Heart right ventricle (tissue), 16 donors: ENCODE measurements around the gene DHPS. TPM values are rescaled to one million over a fixed set of nuclear protein-coding genes. Genes with fewer than 3 reads are reported as not detected.
A peak's percentile ranks its signal among the peaks of the same experiment; 100 is the strongest.

Experiments
- ATAC-seq, 8 donors: fragments of 200-7000 bp; cut with Tn5 transposase; one replicate each; pipeline ENCODE4 v1.9.1; 2020; ENCODE audit warnings: mild to moderate bottlenecking in 8 of 8, moderate library complexity in 8 of 8, moderate number of reproducible peaks in 1 of 8
- DNase-seq, 2 donors: peaks; one replicate each; pipeline ENCODE4 v3.0.0-alpha.2; 2020
- H3K27ac ChIP-seq, 10 donors: fragments of 200-600 bp; sonication (generic) in 2 of 10; one replicate each; pipeline versions ENCODE4 v1.5.0 to v1.8.0; 2020 to 2022; ENCODE audit warnings: mild to moderate bottlenecking in 3 of 10
- H3K27me3 ChIP-seq, 7 donors: fragments of 200-600 bp; one replicate each; pipeline ENCODE4 v1.8.0; 2021 to 2022; ENCODE audit warnings: mild to moderate bottlenecking in 2 of 7
- H3K36me3 ChIP-seq, 9 donors: fragments of 200-600 bp; sonication (generic) in 1 of 9; one replicate each; pipeline versions ENCODE4 v1.5.0 to v1.8.0; 2020 to 2022; ENCODE audit warnings: mild to moderate bottlenecking in 2 of 9
- H3K4me1 ChIP-seq, 9 donors: fragments of 200-600 bp; sonication (generic) in 1 of 9; one replicate each; pipeline versions ENCODE4 v1.5.0 to v1.8.0; 2020 to 2022; ENCODE audit warnings: mild to moderate bottlenecking in 4 of 9
- H3K4me3 ChIP-seq, 10 donors: fragments of 200-600 bp; sonication (generic) in 2 of 10; one replicate each; pipeline versions ENCODE4 v1.5.0 to v1.8.0; 2020 to 2022; ENCODE audit warnings: mild to moderate bottlenecking in 7 of 10, moderate library complexity in 2 of 10
- H3K9me3 ChIP-seq, 11 donors: fragments of 200-600 bp in 10 of 11; sonication (generic) in 2 of 11; one replicate each; pipeline versions ENCODE4 v1.5.0 to v1.8.0; 2013 to 2022; ENCODE audit warnings: mild to moderate bottlenecking in 2 of 11, control low read depth in 1 of 11, moderate library complexity in 1 of 11
- WGBS, 2 donors: extraction: QIAGEN DNeasy Blood & Tissue Kit; methylation state at CpG; one replicate each; pipeline ENCODE4 v1.1.7; 2013; ENCODE audit warnings: inconsistent platforms in 1 of 2; 5-methylcytosine and 5-hydroxymethylcytosine counted together
- intact Hi-C, 10 donors: fragments of 100-400 bp; cut with DNase I; formaldehyde crosslinking; loops; one replicate each; pipeline versions ENCODE4 v1.11.1 to v1.14.2; 2022
- polyA plus RNA-seq, 2 donors: library from polyadenylated mRNA; stranded (reverse); fragments of 200-250 nt; gene quantifications; one replicate each; pipeline ENCODE4 v1.2.3, GENCODE V29; 2013
- total RNA-seq, 10 donors: library from RNA; stranded (reverse); fragmentation: NEBNext Ultra II Directional in 3 of 10; extraction: Animal tissue kit (Norgen Biotek cat#: 25700) in 3 of 10; gene quantifications; one replicate each; pipeline versions ENCODE4 v1.2.1 to v1.2.4, GENCODE V29; 2021 to 2023
- TF ChIP-seq, protein P1 (sequence below), 9 donors: fragments of 200-600 bp; sonication (generic) in 2 of 9; IDR thresholded peaks; one replicate each; pipeline versions ENCODE4 v1.5.0 to v1.8.0; 2021 to 2022; ENCODE audit warnings: antibody characterized with exemption in 9 of 9, mild to moderate bottlenecking in 5 of 9, moderate library complexity in 1 of 9
- donor health status: Arrhythmogenic right ventricular cardiomyopathy.
- donor health status: ischemic (EF 13 %, LVEDD 7.1; RV severe dilation, severe dysfunction).
- donor health status: healthy with polysubstance abuse.
- donor health status: DM: no; HTN: yes; CAD: no.
- donor health status: DM: no; HTN: no; CAD: no.
- donor health status: ischemic (EF 25% LVEDD 6.9; RV normal size, moderate dysfunction).
- donor health status: ischemic (EF 25% LVEDD 5.7; RV mildly dilated, moderate dysfunction).
- donor health status: healthy.
- donor health status: DM: yes; HTN: yes; CAD: no.
- donor health status: Ischemic cardiomyopathy.
- donor health status: ischemic (EF 35%, LVEDD 5.7; RV mildly dilated, moderate dysfunction).
- donor health status: nonischemic (EF 11% LVEDD 7.7; RV severe dilation, severe dysfunction).
- donor health status: DM: yes; HTN: yes; CAD: no.
- donor health status: PGD.
- donor health status: ischemic (EF 29% LVEDD 5.4; RV normal size, mild dysfunction).
- donor health status: nonischemic (EF 23%, LVEDD 6.1; RV moderate dilation, normal function).

Gene DHPS
- total and polyA plus RNA-seq, 12 donors: 43.6 to 82.2 (median 51.3) TPM

DNA sequence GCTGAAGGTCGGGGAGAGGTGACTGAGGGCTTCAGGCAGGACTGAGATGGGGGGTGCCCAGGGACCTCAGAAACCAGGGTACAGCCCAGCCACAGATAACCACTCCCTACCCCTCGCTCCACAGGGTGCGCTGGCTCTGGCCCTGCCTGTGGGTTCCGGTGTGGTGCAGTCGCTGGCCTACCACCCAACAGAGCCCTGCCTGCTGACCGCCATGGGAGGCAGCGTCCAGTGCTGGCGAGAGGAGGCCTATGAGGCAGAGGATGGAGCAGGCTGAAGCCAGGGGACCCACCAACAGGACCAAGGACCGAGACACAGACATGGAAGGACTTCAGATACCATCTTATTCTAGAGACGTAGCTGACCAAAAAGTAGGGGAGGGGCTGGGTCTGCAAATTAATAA lies 6.3 kb downstream of the DHPS start:
- DNase-seq (no peak), ATAC-seq (peak in 1 of 8 donors; percentile 7)
- WGBS, 2 donors: 92 to 93% methylated on average over 10 of the region's 10 CpGs
- Histone ChIP-seq H3K27me3 (no peaks in the 10 kb centered on the region), H3K4me1 (peaks cover 2 to 29% (median 12%) of the 10 kb centered on the region in 9 donors), H3K36me3 (peaks cover 0 to 93% (median 65%) of the 10 kb centered on the region in 9 donors), H3K4me3 (no peak overlapping the region), H3K27ac (no peak overlapping the region), H3K9me3 (no peaks in the 10 kb centered on the region)
- intact Hi-C loops: loop anchor here in 5 of 10 donors (5.0 to 10.0 kb wide), 5 partner anchors 111 to 471 kb away; partner anchors contain the start of gene JUNB (in 2 of the 5)
- TF ChIP-seq, protein P1, sequence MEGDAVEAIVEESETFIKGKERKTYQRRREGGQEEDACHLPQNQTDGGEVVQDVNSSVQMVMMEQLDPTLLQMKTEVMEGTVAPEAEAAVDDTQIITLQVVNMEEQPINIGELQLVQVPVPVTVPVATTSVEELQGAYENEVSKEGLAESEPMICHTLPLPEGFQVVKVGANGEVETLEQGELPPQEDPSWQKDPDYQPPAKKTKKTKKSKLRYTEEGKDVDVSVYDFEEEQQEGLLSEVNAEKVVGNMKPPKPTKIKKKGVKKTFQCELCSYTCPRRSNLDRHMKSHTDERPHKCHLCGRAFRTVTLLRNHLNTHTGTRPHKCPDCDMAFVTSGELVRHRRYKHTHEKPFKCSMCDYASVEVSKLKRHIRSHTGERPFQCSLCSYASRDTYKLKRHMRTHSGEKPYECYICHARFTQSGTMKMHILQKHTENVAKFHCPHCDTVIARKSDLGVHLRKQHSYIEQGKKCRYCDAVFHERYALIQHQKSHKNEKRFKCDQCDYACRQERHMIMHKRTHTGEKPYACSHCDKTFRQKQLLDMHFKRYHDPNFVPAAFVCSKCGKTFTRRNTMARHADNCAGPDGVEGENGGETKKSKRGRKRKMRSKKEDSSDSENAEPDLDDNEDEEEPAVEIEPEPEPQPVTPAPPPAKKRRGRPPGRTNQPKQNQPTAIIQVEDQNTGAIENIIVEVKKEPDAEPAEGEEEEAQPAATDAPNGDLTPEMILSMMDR (IDR thresholded peaks at IDR 0.05): no peak

GRCh38 chr19:12672744-12673143 lies 8.9 kb downstream of the DHPS start:
- H3K36me3 ChIP-seq: peaks cover 0 to 73% (median 45%) of the 10 kb centered on the region in 9 donors
- H3K27ac ChIP-seq: no peak overlapping the region
- TF ChIP-seq, protein P1 (IDR thresholded peaks at IDR 0.05): no peak
- no peaks in the 10 kb centered on the region for H3K27me3 ChIP-seq
- intact Hi-C loops: loop anchor here in 6 of 10 donors (2.0 to 10.0 kb wide), 5 partner anchors 32 to 468 kb away; partner anchors contain the start of gene JUNB (in 2 of the 6)
- H3K4me1 ChIP-seq: peaks cover 9 to 38% (median 25%) of the 10 kb centered on the region in 9 donors
- 86 to 88% methylated on average over 10 of the region's 10 CpGs for WGBS, 2 donors
- no peak overlapping the region for H3K4me3 ChIP-seq
- no peaks in the 10 kb centered on the region for H3K9me3 ChIP-seq
- no peak for ATAC-seq
- DNase-seq: no peak

- 41 to 42% methylated on average over 26 of the region's 26 CpGs for WGBS, 2 donors
- H3K4me3 ChIP-seq: peak overlapping the region; percentile 73 to 97 (median 85)
- no peak for DNase-seq
- H3K27ac ChIP-seq: peak overlapping the region; percentile 84 to 100 (median 96)
- peaks cover 17 to 51% (median 40%) of the 10 kb centered on the region in 9 donors for H3K4me1 ChIP-seq
- TF ChIP-seq, protein P1 (IDR thresholded peaks at IDR 0.05): no peak
- no peaks in the 10 kb centered on the region for H3K27me3 ChIP-seq
- no peak for ATAC-seq
- H3K36me3 ChIP-seq: peaks cover 0 to 51% (median 27%) of the 10 kb centered on the region in 9 donors
- H3K9me3 ChIP-seq: no peaks in the 10 kb centered on the region
- intact Hi-C loops: loop anchor here in 6 of 10 donors (5.0 to 10.0 kb wide), 4 partner anchors 106 to 466 kb away; partner anchors contain the start of gene JUNB (in 2 of the 6)
These were observed 11.3 kb downstream of the DHPS start for GRCh38 chr19:12670159-12670928.

- DNase-seq: peak; percentile 76 to 80
- H3K4me1 ChIP-seq: peaks cover 17 to 52% (median 41%) of the 10 kb centered on the region in 9 donors
- WGBS, 2 donors: 0 to 1% methylated on average over 64 of the region's 64 CpGs
- TF ChIP-seq, protein P1 (IDR thresholded peaks at IDR 0.05): peak in 1 of 9 donors; percentile 30
- H3K27ac ChIP-seq: peak overlapping the region; percentile 84 to 100 (median 96)
- peak overlapping the region; percentile 73 to 97 (median 85) for H3K4me3 ChIP-seq
- H3K36me3 ChIP-seq: peaks cover 0 to 48% (median 18%) of the 10 kb centered on the region in 9 donors
- intact Hi-C loops: loop anchor here in 8 of 10 donors (5.0 to 10.0 kb wide), 4 partner anchors 105 to 465 kb away; partner anchors contain the start of gene JUNB (in 2 of the 8)
- H3K9me3 ChIP-seq: no peaks in the 10 kb centered on the region
- no peaks in the 10 kb centered on the region for H3K27me3 ChIP-seq
- peak; percentile 58 to 84 (median 73) for ATAC-seq
These were observed 12.2 kb downstream of the DHPS start for GRCh38 chr19:12669270-12670158.
